SK-N-SH treated with all-trans-retinoic acid at 6 μM for 48 hours (cell line): ENCODE data around the gene RPS6KA4.
A peak's percentile ranks its signal among the peaks of the same experiment; 100 is the strongest.
"Not testable (repeated sequence)": the region's sequence is repeated elsewhere in the genome, so short reads cannot be mapped to it uniquely, and the experiment has no call there.

Source experiments
- ATAC-seq: fragments of 200-7000 bp; cut with Tn5 transposase; 3 replicates; pipeline ENCODE4 v1.9.1; 2020; ENCODE audit warnings: mild to moderate bottlenecking, moderate library complexity
- ARNTL ChIP-seq: fragments of 450-650 bp; formaldehyde crosslinking; IDR thresholded peaks from 2 replicates; pipeline ENCODE4 v1.5.0; 2020; ENCODE audit warnings: low read depth, mild to moderate bottlenecking, moderate library complexity, borderline replicate concordance
- BACH2 ChIP-seq: fragments of 250-450 bp; sonication (Bioruptor Pico); IDR thresholded peaks from 2 replicates; pipeline ENCODE4 v1.9.0; 2021; ENCODE audit warnings: mild to moderate bottlenecking, borderline replicate concordance
- CREB5 ChIP-seq: fragments of 250-450 bp; sonication (Bioruptor Pico); IDR thresholded peaks from 2 replicates; pipeline ENCODE4 v1.5.1; 2020; ENCODE audit warnings: low read depth, mild to moderate bottlenecking, moderate library complexity
- CSDC2 ChIP-seq: fragments of 250-450 bp; sonication (Bioruptor Pico); IDR thresholded peaks from 2 replicates; pipeline ENCODE4 v1.5.0; 2020; ENCODE audit warnings: mild to moderate bottlenecking, moderate library complexity
- ESRRG ChIP-seq: fragments of 250-450 bp; sonication (Bioruptor Pico); IDR thresholded peaks from 2 replicates; pipeline ENCODE4 v1.6.1; 2021; ENCODE audit warnings: mild to moderate bottlenecking
- GLIS3 ChIP-seq: fragments of 250-450 bp; sonication (Bioruptor Pico); IDR thresholded peaks from 2 replicates; pipeline ENCODE4 v1.5.0; 2020; ENCODE audit warnings: mild to moderate bottlenecking, moderate library complexity
- ISL1 ChIP-seq: fragments of 250-450 bp; sonication (Bioruptor Pico); IDR thresholded peaks from 2 replicates; pipeline ENCODE4 v2.1.2; 2022; ENCODE audit warnings: mild to moderate bottlenecking, moderate library complexity
- OSR1 ChIP-seq: fragments of 250-450 bp; sonication (Bioruptor Pico); IDR thresholded peaks from 2 replicates; pipeline ENCODE4 v1.8.0; 2022; ENCODE audit warnings: moderate library complexity, mild to moderate bottlenecking, inconsistent platforms
- PPARA ChIP-seq: fragments of 250-450 bp; sonication (Bioruptor Pico); IDR thresholded peaks from 2 replicates; pipeline ENCODE4 v1.5.0; 2020; ENCODE audit warnings: mild to moderate bottlenecking, borderline replicate concordance
- RARB ChIP-seq: fragments of 250-450 bp; sonication (Bioruptor Pico); IDR thresholded peaks from 2 replicates; pipeline ENCODE4 v1.8.0; 2021; ENCODE audit warnings: mild to moderate bottlenecking, moderate library complexity
- SNAI2 ChIP-seq: fragments of 250-450 bp; sonication (Bioruptor Pico); IDR thresholded peaks from 2 replicates; pipeline ENCODE4 v1.5.0; 2020; ENCODE audit warnings: mild to moderate bottlenecking, moderate library complexity
- TOX ChIP-seq: fragments of 250-450 bp; sonication (Bioruptor Pico); IDR thresholded peaks from 2 replicates; pipeline ENCODE4 v1.8.0; 2021; ENCODE audit warnings: mild to moderate bottlenecking, moderate library complexity, borderline replicate concordance
- ZC3H10 ChIP-seq: fragments of 250-450 bp; sonication (Bioruptor Pico); IDR thresholded peaks from 2 replicates; pipeline ENCODE4 v1.5.1; 2021; ENCODE audit warnings: mild to moderate bottlenecking, moderate library complexity
- ZFP3 ChIP-seq: fragments of 250-450 bp; sonication (Bioruptor Pico); IDR thresholded peaks from 2 replicates; pipeline ENCODE4 v1.5.0; 2020; ENCODE audit warnings: mild to moderate bottlenecking, moderate library complexity
- ZFP30 ChIP-seq: fragments of 450-650 bp; formaldehyde crosslinking; IDR thresholded peaks from 2 replicates; pipeline ENCODE4 v1.5.0; 2022; ENCODE audit warnings: mild to moderate bottlenecking, moderate library complexity
- ZNF565 ChIP-seq: fragments of 450-650 bp; formaldehyde crosslinking; conservative IDR thresholded peaks from 2 replicates; pipeline ENCODE4 v1.5.0; 2020; ENCODE audit warnings: low read depth, mild to moderate bottlenecking, moderate library complexity
- ZNF70 ChIP-seq: fragments of 450-650 bp; formaldehyde crosslinking; IDR thresholded peaks from 2 replicates; pipeline ENCODE4 v1.5.0; 2020; ENCODE audit warnings: mild to moderate bottlenecking, moderate library complexity
- ZNF8 ChIP-seq: fragments of 450-650 bp; formaldehyde crosslinking; IDR thresholded peaks from 2 replicates; pipeline ENCODE4 v1.5.0; 2020; ENCODE audit warnings: mild to moderate bottlenecking, moderate library complexity
- TF ChIP-seq, protein P1 (sequence below): fragments of 250-450 bp; sonication (Bioruptor Pico); IDR thresholded peaks from 2 replicates; pipeline ENCODE4 v1.8.0; 2020; ENCODE audit warnings: mild to moderate bottlenecking, moderate library complexity, borderline replicate concordance
- TF ChIP-seq, protein P2 (sequence below): fragments of 250-450 bp; sonication (Bioruptor Pico); IDR thresholded peaks from 2 replicates; pipeline ENCODE4 v1.5.1; 2021; ENCODE audit warnings: mild to moderate bottlenecking, moderate library complexity
- TF ChIP-seq, protein P3 (sequence below): fragments of 250-450 bp; sonication (Bioruptor Pico); IDR thresholded peaks from 2 replicates; pipeline ENCODE4 v1.5.0; 2020; ENCODE audit warnings: mild to moderate bottlenecking, moderate library complexity

RPS6KA4 gene

GRCh38 chr11:64314805-64315561 is 44.0 kb upstream of the RPS6KA4 start:
- no peak for ATAC-seq
- TF ChIP-seq ZFP30 (no peak), PPARA (CRISPR knock-in tag) (no peak), ESRRG (no peak), ZFP3 (no peak), OSR1 (CRISPR knock-in tag) (no peak), ZNF8 (CRISPR knock-in tag) (no peak)

DNA sequence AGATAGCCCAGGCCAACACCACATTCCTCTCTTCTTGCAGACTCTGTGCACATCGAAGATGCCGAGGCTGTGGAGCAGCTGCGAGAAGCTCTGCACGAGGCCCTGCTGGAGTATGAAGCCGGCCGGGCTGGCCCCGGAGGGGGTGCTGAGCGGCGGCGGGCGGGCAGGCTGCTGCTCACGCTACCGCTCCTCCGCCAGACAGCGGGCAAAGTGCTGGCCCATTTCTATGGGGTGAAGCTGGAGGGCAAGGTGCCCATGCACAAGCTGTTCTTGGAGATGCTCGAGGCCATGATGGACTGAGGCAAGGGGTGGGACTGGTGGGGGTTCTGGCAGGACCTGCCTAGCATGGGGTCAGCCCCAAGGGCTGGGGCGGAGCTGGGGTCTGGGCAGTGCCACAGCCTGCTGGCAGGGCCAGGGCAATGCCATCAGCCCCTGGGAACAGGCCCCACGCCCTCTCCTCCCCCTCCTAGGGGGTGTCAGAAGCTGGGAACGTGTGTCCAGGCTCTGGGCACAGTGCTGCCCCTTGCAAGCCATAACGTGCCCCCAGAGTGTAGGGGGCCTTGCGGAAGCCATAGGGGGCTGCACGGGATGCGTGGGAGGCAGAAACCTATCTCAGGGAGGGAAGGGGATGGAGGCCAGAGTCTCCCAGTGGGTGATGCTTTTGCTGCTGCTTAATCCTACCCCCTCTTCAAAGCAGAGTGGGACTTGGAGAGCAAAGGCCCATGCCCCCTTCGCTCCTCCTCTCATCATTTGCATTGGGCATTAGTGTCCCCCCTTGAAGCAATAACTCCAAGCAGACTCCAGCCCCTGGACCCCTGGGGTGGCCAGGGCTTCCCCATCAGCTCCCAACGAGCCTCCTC is 43.1 kb upstream of the RPS6KA4 start:
- ATAC-seq: not testable (repeated sequence)

- TF ChIP-seq ARNTL (no peak), CREB5 (CRISPR knock-in tag) (no peak), SNAI2 (CRISPR knock-in tag) (no peak), ZC3H10 (CRISPR knock-in tag) (no peak), ESRRG (no peak), ZNF70 (CRISPR knock-in tag) (no peak), ZNF8 (CRISPR knock-in tag) (no peak), ISL1 (no peak)
- TF ChIP-seq, protein P1, sequence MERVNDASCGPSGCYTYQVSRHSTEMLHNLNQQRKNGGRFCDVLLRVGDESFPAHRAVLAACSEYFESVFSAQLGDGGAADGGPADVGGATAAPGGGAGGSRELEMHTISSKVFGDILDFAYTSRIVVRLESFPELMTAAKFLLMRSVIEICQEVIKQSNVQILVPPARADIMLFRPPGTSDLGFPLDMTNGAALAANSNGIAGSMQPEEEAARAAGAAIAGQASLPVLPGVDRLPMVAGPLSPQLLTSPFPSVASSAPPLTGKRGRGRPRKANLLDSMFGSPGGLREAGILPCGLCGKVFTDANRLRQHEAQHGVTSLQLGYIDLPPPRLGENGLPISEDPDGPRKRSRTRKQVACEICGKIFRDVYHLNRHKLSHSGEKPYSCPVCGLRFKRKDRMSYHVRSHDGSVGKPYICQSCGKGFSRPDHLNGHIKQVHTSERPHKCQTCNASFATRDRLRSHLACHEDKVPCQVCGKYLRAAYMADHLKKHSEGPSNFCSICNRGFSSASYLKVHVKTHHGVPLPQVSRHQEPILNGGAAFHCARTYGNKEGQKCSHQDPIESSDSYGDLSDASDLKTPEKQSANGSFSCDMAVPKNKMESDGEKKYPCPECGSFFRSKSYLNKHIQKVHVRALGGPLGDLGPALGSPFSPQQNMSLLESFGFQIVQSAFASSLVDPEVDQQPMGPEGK: no peak
- TF ChIP-seq, all 23 proteins: peak for 0
- peak; percentile 5 for ATAC-seq
Measured at GRCh38 chr11:64316672-64317324, 42.2 kb upstream of the RPS6KA4 start.

DNA sequence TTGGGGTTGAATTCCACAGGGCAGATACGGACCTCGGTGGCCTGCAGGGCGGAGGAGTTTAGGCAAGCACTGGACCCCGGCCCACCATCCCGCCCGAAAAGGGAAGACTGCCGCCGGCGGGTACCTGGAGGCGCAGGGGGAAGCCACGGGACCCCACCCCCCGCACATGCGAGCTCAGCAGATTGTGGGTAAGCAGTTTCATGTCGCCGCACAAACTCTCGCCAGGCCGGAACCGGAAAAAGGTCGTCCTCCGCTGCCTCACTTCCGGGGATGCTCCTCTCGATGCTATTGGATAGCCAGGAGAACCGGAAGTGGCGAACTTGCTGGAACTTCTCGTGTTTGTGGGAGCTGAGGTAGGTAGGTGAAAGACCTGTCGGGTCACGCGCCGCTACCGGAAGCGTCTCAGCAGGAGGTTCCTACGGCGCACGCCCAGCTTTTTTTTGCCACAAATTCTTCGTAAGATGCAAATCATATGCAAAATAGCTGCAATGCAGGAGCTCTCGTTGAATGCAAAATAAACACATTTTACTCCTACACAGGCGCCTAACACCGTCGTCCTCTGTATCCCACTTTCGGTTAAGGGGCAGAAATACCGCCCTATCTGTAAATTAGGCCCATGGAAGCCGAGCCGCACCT is 41.5 kb upstream of the RPS6KA4 start, which contains the start of gene TRMT112:
TRMT112 (minus strand) TSS at position 235 of the 636 bp plus-strand sequence; CDS start at position 202, 33 bp downstream.
- ATAC-seq: peak; percentile 89
- TF ChIP-seq OSR1 (CRISPR knock-in tag) (no peak), ZFP30 (no peak), CSDC2 (no peak), ZNF565 (CRISPR knock-in tag) (no peak), GLIS3 (no peak), BACH2 (CRISPR knock-in tag) (no peak), ZNF8 (CRISPR knock-in tag) (no peak), SNAI2 (CRISPR knock-in tag) (no peak), ZNF70 (CRISPR knock-in tag) (no peak), ISL1 (no peak), CREB5 (CRISPR knock-in tag) (no peak), RARB (CRISPR knock-in tag) (no peak), ARNTL (no peak), TOX (CRISPR knock-in tag) (no peak), ESRRG (no peak), ZFP3 (no peak), PPARA (CRISPR knock-in tag) (no peak)
- TF ChIP-seq, protein P2, sequence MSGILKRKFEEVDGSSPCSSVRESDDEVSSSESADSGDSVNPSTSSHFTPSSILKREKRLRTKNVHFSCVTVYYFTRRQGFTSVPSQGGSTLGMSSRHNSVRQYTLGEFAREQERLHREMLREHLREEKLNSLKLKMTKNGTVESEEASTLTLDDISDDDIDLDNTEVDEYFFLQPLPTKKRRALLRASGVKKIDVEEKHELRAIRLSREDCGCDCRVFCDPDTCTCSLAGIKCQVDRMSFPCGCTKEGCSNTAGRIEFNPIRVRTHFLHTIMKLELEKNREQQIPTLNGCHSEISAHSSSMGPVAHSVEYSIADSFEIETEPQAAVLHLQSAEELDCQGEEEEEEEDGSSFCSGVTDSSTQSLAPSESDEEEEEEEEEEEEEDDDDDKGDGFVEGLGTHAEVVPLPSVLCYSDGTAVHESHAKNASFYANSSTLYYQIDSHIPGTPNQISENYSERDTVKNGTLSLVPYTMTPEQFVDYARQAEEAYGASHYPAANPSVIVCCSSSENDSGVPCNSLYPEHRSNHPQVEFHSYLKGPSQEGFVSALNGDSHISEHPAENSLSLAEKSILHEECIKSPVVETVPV (CRISPR knock-in tag): no peak
- TF ChIP-seq, protein P1: no peak
- TF ChIP-seq, protein P3, sequence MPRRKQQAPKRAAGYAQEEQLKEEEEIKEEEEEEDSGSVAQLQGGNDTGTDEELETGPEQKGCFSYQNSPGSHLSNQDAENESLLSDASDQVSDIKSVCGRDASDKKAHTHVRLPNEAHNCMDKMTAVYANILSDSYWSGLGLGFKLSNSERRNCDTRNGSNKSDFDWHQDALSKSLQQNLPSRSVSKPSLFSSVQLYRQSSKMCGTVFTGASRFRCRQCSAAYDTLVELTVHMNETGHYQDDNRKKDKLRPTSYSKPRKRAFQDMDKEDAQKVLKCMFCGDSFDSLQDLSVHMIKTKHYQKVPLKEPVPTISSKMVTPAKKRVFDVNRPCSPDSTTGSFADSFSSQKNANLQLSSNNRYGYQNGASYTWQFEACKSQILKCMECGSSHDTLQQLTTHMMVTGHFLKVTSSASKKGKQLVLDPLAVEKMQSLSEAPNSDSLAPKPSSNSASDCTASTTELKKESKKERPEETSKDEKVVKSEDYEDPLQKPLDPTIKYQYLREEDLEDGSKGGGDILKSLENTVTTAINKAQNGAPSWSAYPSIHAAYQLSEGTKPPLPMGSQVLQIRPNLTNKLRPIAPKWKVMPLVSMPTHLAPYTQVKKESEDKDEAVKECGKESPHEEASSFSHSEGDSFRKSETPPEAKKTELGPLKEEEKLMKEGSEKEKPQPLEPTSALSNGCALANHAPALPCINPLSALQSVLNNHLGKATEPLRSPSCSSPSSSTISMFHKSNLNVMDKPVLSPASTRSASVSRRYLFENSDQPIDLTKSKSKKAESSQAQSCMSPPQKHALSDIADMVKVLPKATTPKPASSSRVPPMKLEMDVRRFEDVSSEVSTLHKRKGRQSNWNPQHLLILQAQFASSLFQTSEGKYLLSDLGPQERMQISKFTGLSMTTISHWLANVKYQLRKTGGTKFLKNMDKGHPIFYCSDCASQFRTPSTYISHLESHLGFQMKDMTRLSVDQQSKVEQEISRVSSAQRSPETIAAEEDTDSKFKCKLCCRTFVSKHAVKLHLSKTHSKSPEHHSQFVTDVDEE (CRISPR knock-in tag): no peak
- TF ChIP-seq, all 23 proteins: peak for 0
